Fibroblast of villous mesenchyme (primary cell): ENCODE results near the gene MTOR. TPM values are rescaled to one million over a fixed set of nuclear protein-coding genes. Genes with fewer than 3 reads are reported as not detected.

Source experiments
- DNase-seq: peaks from one replicate; pipeline ENCODE4 v3.0.0-alpha.2; 2010; ENCODE audit warnings: low read depth
- H3K4me3 ChIP-seq: 2 replicates; pipeline ENCODE4 v1.5.1; 2011; ENCODE audit warnings: low read depth, mild to moderate bottlenecking, low read length
- CTCF ChIP-seq: IDR thresholded peaks from 2 replicates; pipeline ENCODE4 v1.5.1; 2012; ENCODE audit warnings: low read depth, mild to moderate bottlenecking, low read length; ENCODE audit not compliant: insufficient read depth
- total RNA-seq: library from RNA; depleted of rRNA; stranded (reverse); fragments of >200 nt; gene quantifications from 2 replicates; pipeline ENCODE4 v1.2.3, GENCODE V29; 2012

The MTOR gene
- total RNA-seq, 1 donor: 47.5 TPM

DNA sequence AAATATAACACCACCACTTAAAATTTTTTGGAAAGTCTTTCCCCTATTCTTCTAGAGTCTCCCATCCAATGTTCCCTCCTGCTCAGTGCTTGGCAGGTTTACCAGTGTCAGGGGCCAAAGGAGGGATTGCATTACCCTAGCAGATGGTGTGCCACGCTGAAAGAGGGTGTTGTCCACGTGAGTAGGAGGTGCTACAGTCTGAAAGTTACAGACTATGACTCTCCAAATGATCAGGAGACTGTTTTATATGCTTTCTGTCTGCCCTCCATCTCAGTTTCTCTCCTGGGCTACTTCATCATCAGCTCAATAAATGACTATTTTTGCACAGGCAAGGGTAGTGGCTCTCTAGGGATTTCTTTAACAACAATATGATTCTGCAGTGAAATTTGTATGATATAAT lies 104.5 kb downstream of the MTOR start:
- no peak overlapping the region for H3K4me3 ChIP-seq
- peak; percentile 64 for DNase-seq
- TF ChIP-seq CTCF: no peak

DNA sequence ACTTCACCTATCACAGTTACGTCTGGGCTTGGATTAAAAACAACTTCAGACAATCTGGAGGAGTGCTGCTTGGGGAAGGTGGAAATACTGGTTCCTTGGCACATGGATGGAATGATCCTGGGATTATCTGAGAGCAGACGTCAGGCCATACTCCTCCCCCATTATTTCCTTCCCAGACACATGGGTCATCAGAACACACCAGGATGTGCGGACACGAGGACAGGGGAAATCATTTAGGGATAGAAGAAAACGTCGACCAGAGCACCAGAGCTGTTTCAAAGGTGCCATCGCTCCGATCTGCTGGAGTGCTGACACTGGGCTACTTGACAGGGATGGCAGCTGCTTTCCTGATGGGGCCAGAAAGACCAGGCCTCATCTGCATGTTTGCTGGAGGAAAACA lies 105.0 kb downstream of the MTOR start:
- no peak for TF ChIP-seq CTCF
- H3K4me3 ChIP-seq: no peak overlapping the region
- DNase-seq: no peak

DNA sequence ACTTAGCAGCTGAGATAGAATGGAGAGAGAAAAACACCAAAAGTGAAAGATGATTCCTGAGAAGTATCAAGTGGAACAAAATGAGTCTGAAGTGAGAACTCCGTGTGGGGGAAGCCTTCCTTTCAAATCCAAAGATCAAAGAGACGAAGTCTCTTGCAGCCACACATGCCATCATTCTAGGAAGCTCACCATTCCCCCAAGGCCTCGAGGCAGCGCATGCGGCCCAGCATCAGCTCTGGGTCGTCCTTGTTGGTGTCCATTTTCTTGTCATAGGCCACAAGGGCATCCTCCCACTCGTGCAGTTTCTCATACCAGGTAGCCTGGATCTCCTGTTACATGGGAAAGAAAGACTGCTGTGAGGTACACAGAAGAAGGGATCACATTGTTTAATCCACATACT lies 105.4 kb downstream of the MTOR start:
- no peak for TF ChIP-seq CTCF
- H3K4me3 ChIP-seq: no peak overlapping the region
- no peak for DNase-seq

GRCh38 chr1:11156441-11156840 lies 105.9 kb downstream of the MTOR start:
- TF ChIP-seq CTCF: no peak
- no peak for DNase-seq
- no peak overlapping the region for H3K4me3 ChIP-seq

DNA sequence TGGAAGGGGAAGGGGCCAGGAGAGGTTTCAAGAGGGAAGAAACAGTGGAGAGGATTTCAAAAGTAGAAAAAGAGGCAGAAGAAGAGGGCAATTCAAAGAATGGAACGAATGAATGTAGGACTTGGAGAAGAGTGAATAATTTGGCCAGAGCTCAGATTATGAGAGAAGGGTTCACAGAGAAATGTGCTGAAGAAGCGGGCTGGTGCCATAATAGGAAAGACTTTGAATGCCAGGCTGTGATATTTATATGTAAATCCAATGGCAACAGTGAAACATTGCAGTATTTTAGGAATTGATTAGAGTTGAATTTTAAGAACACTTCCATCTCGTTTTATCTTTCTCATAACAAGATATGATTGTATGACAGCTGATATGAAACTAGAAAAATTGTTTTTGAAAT lies 109.2 kb downstream of the MTOR start:
- H3K4me3 ChIP-seq: no peak overlapping the region
- no peak for DNase-seq
- TF ChIP-seq CTCF: no peak

GRCh38 chr1:11152755-11153154 lies 109.6 kb downstream of the MTOR start:
- no peak for TF ChIP-seq CTCF
- DNase-seq: no peak
- H3K4me3 ChIP-seq: no peak overlapping the region

DNA sequence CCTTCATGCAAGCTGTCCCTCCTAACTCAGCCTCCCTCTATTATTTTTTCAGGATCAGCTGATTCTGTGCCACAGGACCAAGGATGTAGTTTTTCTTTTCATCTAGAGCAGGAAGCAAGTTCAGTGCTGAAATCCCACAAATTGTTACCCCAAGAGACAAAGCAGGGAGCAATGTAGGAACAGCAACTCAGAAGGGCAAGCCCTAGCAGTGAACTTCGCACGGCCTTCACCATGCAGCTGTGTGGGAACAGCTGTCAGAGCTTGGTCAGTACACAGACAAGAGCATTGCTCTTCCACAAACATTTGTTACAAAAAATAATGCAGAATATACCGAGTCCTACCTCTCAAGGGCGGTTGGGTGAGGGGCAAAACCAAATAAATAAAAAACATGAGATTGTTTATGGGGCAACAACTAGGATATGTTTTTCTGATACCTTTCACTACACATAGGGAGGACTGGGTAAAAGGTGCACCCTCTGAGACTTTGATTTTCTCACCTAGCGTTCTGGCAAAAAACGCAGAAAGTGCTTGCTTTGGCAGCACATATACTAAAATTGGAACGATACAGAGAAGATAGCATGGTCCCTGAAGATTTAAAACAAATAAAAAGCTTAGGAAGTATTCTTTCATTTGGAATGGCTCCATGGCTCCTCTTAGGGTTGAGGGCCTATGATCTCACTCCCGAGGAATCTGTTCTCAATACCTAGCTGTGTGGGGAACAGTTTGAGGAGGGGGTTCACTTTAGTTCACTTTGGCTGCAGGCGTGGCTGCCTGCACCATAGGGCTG lies 110.3 kb downstream of the MTOR start:
- no peak for DNase-seq
- no peak overlapping the region for H3K4me3 ChIP-seq
- TF ChIP-seq CTCF: no peak
